Keratinocyte (primary cell): ENCODE data around the gene AP2A2.

Experiments
- CTCF ChIP-seq, 3 experiments: IDR thresholded peaks in 1 of 3; conservative IDR thresholded peaks in 1 of 3; optimal IDR thresholded peaks in 1 of 3; 2 replicates in 2 of 3; 3 replicates in 1 of 3; pipeline versions ENCODE3 to v1.5.1; 2011; ENCODE audit warnings: low read length in 3 of 3, mild to moderate bottlenecking in 3 of 3, moderate library complexity in 2 of 3, control low read depth in 1 of 3, inconsistent platforms in 1 of 3; ENCODE audit not compliant: insufficient read depth in 2 of 3; ENCODE audit errors: extremely low read depth in 1 of 3
- EZH2 ChIP-seq: IDR thresholded peaks from one replicate; pipeline ENCODE4 v1.6.1; 2012; ENCODE audit warnings: inconsistent platforms, mild to moderate bottlenecking, low read length, moderate library complexity

- TF ChIP-seq CTCF (optimal IDR thresholded peaks at IDR 0.05 in 1 of 3, IDR thresholded peaks at IDR 0.05 in 1 of 3, conservative IDR thresholded peaks at IDR 0.05 in 1 of 3; ENCODE audit: extremely low read depth in 1 of 3, insufficient read depth in 2 of 3, low read length in 3 of 3) (no peak), EZH2 (no peak)
Measured at GRCh38 chr11:910589-911030, 15.1 kb upstream of the AP2A2 start, which contains the start of gene CHID1.
